Right renal pelvis (tissue), 4 donors: Measurements from ENCODE around the gene NCR3LG1. TPM values are rescaled to one million over a fixed set of nuclear protein-coding genes. Genes with fewer than 3 reads are reported as not detected.

Experiments used
- DNase-seq, 4 donors: peaks; one replicate each; pipeline ENCODE4 v3.0.0-alpha.2; 2013; ENCODE audit warnings: low read depth in 4 of 4, low spot score in 3 of 4, missing footprints in 1 of 4
- polyA plus RNA-seq, 4 donors: library from polyadenylated mRNA; unstranded; fragments of 120-200 nt; gene quantifications; one replicate each; pipeline ENCODE4 v1.2.1, GENCODE V29; 2013; ENCODE audit not compliant: insufficient read length in 4 of 4

Gene NCR3LG1, protein sequence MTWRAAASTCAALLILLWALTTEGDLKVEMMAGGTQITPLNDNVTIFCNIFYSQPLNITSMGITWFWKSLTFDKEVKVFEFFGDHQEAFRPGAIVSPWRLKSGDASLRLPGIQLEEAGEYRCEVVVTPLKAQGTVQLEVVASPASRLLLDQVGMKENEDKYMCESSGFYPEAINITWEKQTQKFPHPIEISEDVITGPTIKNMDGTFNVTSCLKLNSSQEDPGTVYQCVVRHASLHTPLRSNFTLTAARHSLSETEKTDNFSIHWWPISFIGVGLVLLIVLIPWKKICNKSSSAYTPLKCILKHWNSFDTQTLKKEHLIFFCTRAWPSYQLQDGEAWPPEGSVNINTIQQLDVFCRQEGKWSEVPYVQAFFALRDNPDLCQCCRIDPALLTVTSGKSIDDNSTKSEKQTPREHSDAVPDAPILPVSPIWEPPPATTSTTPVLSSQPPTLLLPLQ
- 1 to 10 TPM; 1.2 to 1.6 (median 1.3) TPM for polyA plus RNA-seq

DNA sequence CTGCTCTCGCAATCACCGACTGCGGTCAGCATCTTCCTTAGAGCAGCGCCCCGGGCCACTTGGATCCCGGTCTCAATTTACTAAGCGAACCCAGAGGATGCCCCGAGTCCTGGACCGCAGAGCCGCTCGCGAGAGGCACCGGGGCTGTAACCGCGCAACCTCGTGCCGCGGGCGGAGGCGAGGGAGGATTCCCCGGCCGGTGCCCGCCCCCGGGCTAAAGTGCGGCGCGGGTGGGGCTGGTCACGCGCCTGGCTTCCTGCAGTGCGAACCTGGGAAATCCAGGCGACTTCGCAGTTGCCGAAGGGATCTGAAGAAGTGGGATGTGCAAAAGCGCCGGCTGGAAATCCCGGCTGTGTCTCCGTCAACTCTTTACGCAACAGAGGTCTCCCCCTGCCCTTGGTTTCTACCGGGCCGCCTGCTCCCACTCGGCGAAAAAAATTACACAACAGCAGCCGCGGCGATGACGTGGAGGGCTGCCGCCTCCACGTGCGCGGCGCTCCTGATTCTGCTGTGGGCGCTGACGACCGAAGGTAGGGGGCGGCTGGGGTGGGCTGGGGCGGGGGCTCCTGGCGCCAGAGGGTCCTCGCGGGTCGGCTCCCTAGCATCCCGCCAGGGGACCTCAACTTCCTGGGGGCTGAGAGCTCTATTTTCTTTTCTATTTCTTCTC lies at the start of gene NCR3LG1:
Gene NCR3LG1, plus strand, starts transcription at position 291 of the 667 bp plus-strand sequence. Its CDS starts 170 bp downstream, at position 461.
- peak in 2 of 4 donors; percentile 18 to 26 for DNase-seq

DNA sequence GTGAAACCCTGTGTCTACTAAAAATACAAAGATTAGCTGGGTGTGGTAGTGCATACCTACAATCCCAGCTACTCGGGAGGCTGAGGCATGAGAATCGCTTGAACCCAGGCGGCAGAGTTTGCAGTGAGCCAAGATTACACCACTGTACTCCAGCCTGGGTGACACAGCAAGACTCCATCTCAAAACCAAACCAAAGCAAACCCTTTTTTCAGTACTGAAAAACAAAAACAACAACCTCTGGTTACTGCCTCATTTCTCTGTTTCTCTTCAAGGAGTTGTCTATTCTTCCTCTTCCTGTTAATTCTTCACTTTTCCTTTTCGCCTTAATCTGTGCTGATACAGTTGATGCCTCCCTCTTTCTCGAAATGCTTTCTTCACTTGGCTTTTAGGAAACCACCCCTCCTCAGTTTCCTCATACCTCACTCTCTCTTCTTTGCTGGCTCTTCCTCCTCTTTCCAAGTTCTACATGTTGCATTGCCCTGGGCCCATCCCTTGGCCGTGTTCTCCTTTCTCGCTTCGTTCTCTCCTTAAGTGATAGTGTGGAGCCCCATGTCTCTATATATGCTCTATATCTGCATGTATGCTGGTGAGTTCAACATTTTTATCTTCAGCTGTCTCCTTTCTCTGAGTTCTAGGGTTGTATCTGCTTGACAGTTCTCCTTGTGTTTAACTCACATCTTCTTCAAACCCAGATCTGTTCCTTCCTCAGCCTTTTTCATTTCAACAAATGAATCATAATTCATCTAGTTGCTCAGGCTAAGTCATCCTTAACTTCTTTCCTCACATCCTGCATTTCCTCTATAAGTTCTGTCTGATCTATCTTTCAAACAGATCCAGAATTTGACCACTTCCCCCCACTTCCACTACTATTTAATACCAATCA lies 38.0 kb upstream of the NCR3LG1 start:
- no peak for DNase-seq

DNA sequence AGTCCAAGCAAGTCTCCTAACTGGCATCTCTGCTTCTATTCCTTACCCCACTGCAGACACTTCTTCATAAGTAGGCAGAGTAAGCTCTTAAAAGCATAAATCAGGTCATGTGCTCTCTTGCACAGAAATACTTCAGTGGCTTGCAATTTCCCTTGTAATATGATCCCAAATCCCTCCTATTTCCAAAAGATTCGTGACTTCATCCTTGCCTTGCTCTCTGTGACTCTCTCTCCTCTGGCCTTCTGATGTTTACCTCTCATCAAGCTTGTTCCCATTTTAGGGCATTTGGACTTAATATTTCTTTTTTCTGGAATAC lies 37.4 kb upstream of the NCR3LG1 start:
- peak in 2 of 4 donors; percentile 3 to 7 for DNase-seq

DNA sequence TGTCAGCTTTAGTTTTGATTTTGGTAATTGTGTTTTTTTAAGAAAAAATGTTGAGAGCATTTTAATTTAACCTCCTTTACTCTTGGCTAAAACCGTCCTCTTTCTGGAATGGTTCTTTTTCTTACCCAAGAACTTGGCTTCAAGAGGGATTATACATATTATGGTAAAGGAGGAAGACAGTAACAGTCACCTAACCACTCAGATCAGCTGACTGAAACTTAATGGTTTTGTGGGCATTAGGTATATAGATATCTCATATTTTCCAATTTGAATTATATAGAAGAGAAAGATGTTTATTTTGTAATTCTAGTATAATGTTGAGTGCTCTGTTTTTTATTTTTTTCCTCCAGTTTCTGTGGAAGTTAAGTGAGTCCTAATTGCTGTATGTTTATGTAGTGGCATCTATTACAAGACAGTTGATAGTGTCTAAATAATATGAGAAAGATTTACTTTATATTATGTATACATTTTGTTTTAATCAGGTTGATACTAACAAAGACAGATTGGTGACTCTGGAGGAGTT lies 36.6 kb upstream of the NCR3LG1 start:
- DNase-seq, result no peak

DNA sequence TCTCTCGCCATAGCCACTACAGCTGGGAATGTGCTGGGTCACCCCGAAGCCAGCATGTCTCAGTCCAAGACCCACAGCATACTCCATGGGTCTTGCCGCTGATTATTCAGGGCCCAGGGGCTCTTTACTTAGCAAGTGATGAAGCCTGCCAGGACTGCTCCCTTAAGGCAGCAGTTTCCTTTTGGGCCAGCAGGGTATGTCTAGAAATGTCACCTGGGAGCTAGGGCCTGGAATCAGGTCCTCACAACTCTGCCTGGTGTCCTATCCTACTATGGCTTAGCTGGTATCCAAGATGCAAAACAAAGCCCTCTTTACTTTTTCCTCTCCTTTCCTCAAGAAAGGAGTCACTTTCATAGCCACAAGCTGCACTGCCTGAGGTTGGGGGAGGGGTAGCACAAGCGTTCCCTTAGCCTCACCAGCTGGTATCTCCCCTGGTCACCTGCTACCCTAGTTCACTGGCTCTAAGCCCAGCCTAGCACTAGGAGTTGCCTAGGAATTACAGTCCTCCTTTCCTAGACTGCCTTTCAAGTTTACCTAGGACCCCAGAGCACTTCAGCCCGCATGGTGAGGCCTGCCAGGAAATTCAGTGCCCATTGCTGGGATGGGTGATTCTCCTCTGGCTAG lies 22.6 kb upstream of the NCR3LG1 start:
- DNase-seq, result no peak

DNA sequence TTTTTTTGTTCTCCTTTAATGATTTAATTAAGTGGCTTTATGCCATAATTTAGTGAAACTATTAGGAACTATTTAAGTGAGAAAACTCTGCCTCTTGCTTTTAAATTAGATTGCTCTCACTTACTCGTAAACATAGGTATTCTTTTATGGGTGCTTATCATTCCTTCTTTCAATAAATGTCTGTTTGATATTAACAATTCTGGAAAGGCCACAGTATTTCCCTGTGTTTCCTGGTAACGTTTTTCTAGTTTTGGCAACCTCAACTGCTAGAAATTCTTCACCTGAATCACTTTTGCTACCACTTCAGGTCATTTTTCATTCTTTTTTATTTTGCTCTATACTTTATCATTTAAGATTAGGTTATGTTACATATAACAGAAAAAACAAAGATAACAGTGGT lies 19.9 kb upstream of the NCR3LG1 start:
- no peak for DNase-seq

DNA sequence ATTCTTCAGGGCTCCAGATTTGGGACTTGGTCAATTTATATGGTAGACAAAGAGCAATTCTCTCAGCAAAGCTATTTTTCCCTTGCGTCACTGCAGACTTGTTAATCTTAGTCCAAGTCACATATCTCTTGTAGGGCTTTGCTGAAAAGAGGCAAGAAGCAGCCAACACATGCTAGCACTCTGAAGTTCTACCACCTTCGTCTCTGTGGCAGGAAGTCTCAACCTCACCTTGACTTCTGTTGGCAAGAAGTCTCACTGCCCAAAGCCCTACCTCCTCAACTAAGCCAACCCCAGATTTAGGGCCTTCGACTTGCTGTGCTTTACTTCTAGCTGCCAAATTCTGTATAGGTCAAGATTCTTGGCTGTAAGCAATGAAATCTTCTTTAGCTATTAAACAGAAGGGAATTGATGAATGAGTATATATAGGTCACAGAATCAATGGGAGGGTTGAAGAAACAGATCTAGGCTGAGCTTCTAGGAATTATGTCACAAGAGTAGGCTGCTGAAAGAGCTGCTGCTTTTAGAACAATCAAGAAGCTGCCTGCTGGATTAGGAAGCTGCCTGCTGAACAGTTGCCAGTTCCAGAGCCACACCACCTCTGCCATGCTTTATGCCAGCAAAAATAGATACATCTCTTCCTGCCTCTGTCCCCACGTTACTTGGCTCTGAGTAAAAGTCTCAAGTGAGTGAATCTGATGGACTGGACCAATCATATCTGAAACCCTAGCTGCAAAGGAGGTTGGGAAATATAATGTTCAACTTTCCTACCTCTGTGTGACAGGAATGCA lies 17.6 kb upstream of the NCR3LG1 start:
- DNase-seq, result no peak

DNA sequence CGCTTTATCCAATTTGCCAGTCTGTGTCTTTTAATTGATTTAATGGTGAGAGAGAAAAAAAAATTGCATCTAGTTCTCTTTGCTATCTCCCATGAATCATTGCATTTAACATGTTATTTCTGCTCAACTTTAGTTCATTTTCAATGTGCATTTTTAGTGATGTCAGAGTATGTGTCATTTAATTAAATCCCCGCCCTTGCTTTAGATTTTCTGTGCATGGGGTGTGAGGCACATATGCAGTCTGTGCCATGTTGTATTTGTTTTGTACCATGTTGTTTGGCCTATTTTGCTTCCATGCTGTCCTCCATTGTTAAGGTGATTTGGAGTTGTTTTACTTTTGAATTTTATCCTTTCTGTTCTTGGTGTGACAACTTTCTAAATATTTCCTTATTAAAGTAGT lies 8.3 kb upstream of the NCR3LG1 start:
- DNase-seq, result no peak

DNA sequence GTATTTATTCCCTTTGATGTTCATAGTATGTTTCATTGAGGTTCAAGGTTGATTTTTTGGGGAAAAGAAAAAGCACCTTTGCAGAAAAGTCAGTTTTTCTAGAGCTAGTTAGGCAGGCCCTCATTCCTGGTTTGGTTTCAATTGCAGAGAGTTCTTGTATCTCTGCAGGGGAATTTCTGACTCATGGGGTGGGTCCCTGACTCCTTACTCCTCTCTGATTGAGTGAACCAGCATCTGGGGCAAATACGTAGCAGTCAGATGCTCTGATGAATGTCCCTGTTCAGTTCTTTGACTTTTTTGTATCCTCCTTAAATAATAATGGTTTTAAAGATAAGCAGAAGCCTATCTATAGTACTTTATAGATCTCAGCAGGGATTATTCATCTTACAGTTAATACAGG lies 7.7 kb upstream of the NCR3LG1 start:
- no peak for DNase-seq

DNA sequence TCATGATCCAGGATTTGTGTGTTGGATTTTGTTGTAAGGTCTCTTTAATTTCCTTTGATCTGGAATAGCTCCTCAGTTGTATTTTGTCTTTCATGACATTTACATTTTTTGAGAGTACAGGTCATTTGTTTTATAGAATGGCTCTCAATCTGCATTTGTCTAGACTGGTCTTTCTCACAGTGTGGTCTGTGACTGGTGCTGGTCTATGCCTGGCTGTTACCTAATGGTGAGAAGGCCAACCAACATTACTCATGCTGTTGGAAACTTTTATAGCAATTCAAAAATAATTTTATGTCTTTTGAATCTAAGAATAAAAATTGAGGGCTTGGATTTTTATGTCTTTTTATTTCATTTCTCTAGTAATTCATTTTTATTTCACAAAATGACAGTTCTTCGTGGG lies 3.9 kb upstream of the NCR3LG1 start:
- no peak for DNase-seq

DNA sequence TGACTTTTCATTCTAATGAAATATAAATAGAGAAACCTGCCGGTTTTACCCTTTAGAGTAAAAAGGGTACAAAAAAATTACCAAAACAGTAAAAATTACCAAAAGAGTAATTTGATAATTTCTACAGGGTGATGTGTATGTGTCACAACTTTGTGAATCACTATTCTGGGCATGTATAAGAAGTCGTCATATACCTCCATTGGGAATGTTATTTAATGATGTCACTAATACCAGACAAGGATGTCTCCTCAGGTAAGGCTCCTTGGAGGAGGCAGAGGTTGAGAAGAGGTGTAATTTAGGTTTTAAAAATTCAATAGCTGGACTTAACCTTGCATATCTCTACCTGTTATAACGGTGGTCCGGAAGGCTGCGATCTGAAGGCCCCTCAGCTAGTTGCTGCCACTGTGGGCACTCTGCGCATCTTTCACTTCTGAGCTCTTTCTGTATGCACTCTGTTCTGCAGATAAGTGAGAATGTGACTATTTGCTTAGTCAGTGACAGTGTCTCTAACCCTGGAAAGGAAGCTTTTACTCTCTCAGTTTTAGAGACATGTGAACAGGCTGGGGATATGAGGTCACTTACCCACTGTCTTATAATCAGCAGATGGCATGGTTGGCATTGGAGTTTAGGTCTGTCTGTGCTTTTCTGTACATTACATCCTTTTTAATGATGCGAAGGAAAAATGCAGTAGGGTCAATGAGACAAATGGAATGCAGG lies 987 bp upstream of the NCR3LG1 start:
- no peak for DNase-seq

DNA sequence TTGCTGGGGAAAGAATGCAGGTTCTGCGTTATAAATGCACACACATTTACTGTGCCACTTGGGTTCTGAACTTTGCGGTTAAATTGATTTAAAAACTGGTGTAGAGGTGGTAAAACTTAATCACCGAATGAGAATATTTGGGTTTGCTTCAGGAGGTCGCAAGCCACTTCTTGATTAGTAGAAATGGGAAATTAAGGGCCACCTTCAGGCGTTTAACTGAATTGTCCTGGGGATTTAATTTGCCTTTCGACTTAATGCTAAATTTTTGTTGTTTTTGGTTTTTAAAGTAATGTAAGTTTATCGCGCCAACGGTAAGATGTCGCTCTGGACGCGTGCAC lies 459 bp upstream of the NCR3LG1 start:
- no peak for DNase-seq

DNA sequence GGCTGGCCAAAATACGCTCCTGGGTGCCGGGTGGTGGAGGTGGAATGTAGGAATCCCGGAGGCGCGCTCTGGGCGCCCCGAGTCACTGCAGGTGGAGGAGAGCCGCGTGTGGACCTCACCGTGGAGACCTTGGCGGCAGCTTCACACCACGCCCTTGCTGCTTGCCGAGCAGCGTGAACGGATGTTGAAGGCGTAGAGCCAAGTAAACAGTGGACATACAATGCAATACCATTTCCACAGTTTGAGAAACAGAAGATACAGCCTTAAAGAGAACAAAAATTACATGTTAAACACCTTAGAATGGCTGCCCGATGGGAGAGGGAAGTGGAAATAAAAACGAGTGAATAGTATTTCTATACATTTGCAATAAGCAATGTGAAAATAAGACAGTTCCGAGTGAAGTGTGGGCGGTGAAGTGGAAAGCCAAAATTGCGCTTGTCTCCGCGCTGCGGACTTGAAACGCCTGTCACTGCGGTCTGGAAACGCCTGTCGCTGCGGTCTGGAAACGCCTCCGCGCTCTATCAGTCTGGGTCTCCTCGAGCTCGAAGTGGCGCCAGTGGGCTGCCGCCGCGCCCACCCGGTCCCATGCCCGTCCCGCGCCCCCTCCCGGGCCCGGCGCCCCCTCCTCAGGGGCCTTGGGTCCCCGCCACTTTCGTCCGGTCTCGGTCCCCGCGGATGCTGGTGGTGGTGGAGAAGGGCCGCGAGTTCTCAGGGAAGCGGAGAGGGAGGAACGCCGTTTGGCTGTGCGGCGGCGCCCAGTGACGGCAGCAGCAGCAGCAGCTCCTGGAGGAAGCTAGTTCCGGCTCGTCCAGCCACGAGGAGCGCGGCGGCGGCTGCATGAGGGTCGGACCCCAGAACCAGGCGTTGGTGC lies 1.6 kb downstream of the NCR3LG1 start:
- DNase-seq, result peak; percentile 44 to 60 (median 54)

DNA sequence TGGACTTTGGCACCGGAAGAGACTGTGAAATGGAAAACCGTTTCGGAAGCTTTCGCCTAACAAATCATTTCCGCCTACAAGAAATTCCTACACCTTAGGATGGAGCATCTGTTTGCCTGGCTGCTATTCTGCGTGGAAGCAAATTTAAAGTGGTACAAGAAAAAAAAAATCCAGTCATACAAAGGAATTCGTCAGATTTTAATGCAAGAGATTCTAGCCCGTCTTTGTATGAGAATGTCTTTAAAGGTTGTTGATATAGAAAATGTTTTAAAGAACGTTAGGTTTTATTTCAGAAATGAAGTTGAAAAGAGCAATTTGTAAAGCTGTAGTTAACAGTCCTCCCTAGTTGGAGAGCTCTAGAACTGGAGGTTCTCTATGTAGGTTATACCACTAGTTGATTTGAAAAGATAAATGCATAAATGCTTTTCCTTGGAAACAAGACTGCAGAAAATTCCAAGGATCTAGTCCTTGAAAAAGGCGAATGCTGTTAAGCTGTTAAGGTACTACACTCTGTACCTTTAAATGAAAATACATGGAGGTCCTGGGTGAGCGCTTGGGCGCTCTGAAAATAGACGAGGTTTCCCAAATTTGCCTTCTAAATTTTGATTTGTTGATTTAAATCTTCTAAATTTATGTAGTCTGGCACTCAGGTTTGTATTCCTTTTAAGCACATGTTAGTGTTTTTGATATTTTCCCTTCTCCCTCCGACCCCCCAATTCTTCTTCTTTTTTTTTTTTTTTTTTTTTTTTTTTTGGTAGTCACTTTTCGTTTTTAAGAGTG lies 2.4 kb downstream of the NCR3LG1 start:
- DNase-seq, result peak in 1 of 4 donors; percentile 8

DNA sequence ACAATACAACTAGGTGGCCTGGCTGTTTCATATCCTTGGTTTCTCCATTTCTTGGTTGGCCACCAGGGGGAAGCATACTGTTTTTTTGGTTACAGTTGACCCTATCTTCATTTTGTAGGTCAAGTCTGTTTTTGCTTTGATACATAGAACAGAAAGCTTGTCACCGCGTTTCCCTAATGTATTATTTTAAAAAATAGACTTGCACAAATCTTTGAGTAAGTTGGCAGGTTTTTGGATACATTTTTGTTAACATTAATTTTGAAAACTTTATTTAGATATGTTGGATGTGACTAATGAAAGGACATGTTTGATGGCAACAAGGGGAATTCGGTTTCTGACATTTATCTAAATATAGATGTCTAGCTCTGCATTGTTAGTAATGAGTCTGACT lies 3.0 kb downstream of the NCR3LG1 start:
- peak; percentile 39 to 57 (median 52) for DNase-seq

DNA sequence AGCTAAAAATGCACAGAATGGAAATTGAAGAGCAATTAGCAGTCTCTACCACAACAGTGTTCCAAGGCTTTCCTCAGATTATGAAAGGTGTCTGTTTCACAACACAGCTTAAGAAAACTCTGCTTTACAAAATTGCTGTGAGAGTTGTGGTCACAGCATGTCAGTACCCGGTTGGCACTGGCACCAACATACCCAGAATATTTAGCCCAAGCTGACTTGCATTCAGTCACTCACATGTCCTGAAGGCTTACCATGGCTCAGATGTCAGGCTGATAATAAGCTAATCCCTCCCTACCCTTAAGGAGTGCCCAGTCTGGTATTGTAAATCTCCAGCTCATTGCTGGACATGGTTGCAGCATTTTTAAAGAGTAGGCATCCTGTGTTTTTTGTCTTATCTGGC lies 14.9 kb downstream of the NCR3LG1 start:
- no peak for DNase-seq

DNA sequence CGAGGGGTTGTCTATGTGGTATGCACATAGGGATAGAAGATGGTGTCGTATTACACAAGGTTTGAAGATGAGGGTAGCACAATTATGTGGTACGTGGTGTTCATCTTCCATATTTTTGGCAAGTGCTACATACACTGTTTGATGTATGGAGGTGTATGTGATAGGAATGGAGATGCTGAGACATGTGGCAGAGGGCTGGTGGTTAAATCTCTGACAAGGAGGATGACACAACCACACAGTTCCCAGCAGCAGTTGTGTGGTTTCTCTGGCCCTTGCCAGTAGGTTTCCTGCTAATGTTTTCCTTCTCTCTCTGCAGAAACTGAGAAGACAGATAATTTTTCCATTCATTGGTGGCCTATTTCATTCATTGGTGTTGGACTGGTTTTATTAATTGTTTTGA lies 17.0 kb downstream of the NCR3LG1 start:
- DNase-seq, result no peak
